ENCODE data around the gene PGPEP1. TPM values are rescaled to one million over a fixed set of nuclear protein-coding genes. Genes with fewer than 3 reads are reported as not detected.

Gene PGPEP1
- total RNA-seq, 2 experiments from 2014 or later, result 41.3 to 45.7 TPM

GRCh38 chr19:18300930-18301717 lies 39.3 kb upstream of the PGPEP1 start:
- H3K36me3 Mint-ChIP-seq, result peaks cover 25% of the 10 kb centered on the region
- POLR2A ChIA-PET, result interaction anchor here (5.3 to 10.4 kb wide), 3 partner anchors 9 to 20 kb away, joined by 248 to 846 read pairs (median 346); partner anchors contain the start of genes JUND and LSM4
- H3K4me1 Mint-ChIP-seq, result peaks cover 26% of the 10 kb centered on the region
- no peaks in the 10 kb centered on the region for H3K27me3 Mint-ChIP-seq
- peak overlapping the region; percentile 70 for H3K27ac Mint-ChIP-seq
- ATAC-seq (ENCODE audit: low read depth), result no peak
- no peak for DNase-seq
- H3K4me3 Mint-ChIP-seq, result no peak overlapping the region
- peaks cover 1% of the 10 kb centered on the region for H3K9me3 Mint-ChIP-seq

- Mint-ChIP-seq H3K36me3 (peaks cover 25% of the 10 kb centered on the region), H3K27ac (peak overlapping the region; percentile 70), H3K4me3 (peak overlapping the region; percentile 51), H3K27me3 (no peaks in the 10 kb centered on the region), H3K4me1 (peaks cover 26% of the 10 kb centered on the region), H3K9me3 (peaks cover 1% of the 10 kb centered on the region)
- ATAC-seq (ENCODE audit: low read depth), result no peak
- DNase-seq, result no peak
- POLR2A ChIA-PET, result interaction anchor here (5.3 to 10.4 kb wide), 3 partner anchors 10 to 21 kb away, joined by 248 to 846 read pairs (median 346); partner anchors contain the start of genes JUND and LSM4
These were observed 38.7 kb upstream of the PGPEP1 start for GRCh38 chr19:18301718-18302111.

GRCh38 chr19:18304208-18304457 lies 36.3 kb upstream of the PGPEP1 start:
- Mint-ChIP-seq H3K27ac (peak overlapping the region; percentile 93), H3K4me1 (peaks cover 30% of the 10 kb centered on the region), H3K27me3 (no peaks in the 10 kb centered on the region), H3K9me3 (no peaks in the 10 kb centered on the region), H3K36me3 (peaks cover 29% of the 10 kb centered on the region), H3K4me3 (peak overlapping the region; percentile 90)
- DNase-seq (peak; percentile 60), ATAC-seq (ENCODE audit: low read depth) (no peak)
- POLR2A ChIA-PET, result interaction anchor here (1.0 to 10.4 kb wide), 11 partner anchors 8 to 184 kb away, joined by 3 to 846 read pairs (median 9); partner anchors contain the start of genes IQCN, JUND, LSM4 and RAB3A

DNA sequence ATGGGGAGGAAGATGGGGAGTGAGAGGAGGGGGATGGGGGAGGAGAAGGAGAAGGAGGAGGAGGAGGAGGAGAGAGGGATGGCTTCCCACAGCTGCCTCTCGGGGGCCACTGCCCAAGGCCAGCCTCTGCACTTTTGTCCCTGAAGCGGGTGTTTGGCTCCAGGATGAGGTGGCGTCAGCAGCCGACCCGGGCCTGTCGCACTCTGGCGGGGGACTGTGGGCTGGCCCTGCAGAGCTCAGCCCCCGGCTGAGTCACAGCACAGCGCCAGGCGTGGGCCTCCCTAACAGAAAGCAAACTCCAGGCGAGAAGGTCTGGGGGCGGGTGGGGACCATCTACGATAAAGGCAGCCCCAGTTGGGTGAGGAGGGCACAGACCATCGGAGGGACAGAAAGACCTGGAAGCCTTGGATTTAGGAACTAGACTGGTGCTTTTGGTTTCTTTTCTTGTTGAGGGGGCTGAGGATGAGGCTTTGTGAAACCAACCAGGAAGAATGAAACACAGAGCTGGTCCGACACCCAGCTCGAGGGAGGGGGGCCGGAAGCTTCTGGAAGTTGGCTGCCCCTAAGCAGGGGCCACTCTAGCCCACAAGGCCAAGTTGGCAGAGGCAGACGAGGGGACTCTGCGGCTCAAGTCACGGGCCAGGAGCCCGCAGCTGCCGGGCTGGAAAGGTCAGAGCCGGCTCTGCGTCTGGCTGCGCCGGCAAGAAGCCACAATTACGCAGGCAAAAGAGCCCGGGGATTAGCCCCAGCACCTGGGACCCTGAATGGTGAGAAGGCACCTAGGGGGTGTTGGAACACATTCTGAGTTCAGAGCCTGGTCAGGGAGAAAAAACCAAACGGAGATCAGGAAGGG lies 35.7 kb upstream of the PGPEP1 start:
- POLR2A ChIA-PET, result interaction anchor here (0.8 to 10.4 kb wide), 17 partner anchors 8 to 303 kb away, joined by 3 to 846 read pairs (median 4); partner anchors contain the start of genes IQCN, JUND, LSM4 and RAB3A
- H3K4me3 Mint-ChIP-seq, result peak overlapping the region; percentile 90
- peaks cover 29% of the 10 kb centered on the region for H3K4me1 Mint-ChIP-seq
- H3K9me3 Mint-ChIP-seq, result no peaks in the 10 kb centered on the region
- no peaks in the 10 kb centered on the region for H3K27me3 Mint-ChIP-seq
- peak overlapping the region; percentile 93 for H3K27ac Mint-ChIP-seq
- ATAC-seq (ENCODE audit: low read depth) (peak; percentile 75), DNase-seq (peak; percentile 82)
- peaks cover 29% of the 10 kb centered on the region for H3K36me3 Mint-ChIP-seq

DNA sequence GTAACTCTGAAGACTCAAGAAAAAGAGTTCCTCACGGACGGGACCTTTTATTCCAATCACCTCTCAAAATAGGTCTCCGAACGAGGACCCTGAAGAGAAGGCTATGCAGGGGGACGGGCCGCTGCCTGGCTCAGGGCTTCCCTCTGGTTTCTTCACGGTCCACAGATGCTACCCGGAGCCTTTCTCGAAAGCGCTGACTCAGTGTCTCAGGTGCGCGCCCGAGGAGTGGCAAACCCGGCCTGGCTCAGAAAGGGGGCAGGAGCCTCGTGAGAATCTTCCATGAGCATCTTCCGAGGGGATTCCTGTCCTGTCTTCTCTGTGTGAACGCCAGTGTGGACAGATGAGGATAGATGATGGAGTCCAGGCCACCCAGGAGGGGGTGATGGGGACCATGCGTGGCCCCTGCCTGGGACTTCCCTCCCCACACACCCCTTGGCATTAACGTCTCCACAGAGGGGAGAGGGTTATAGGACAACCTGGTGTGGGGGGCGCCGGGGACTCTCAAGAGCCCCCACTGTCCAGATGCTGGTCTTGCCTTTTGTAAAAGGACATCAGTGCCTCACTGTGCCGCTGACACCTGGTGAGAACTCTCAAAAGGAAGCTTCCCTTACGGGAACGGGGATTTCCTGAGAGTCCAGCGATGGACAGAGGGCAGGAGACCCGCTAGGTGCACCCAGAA lies 34.0 kb upstream of the PGPEP1 start:
- no peak for ATAC-seq (ENCODE audit: low read depth)
- peak overlapping the region; percentile 93 for H3K27ac Mint-ChIP-seq
- POLR2A ChIA-PET, result interaction anchor here (0.8 to 17.4 kb wide), 9 partner anchors 11 to 114 kb away, joined by 3 to 1033 read pairs (median 67); partner anchors contain the start of genes IQCN, JUND and LSM4

DNA sequence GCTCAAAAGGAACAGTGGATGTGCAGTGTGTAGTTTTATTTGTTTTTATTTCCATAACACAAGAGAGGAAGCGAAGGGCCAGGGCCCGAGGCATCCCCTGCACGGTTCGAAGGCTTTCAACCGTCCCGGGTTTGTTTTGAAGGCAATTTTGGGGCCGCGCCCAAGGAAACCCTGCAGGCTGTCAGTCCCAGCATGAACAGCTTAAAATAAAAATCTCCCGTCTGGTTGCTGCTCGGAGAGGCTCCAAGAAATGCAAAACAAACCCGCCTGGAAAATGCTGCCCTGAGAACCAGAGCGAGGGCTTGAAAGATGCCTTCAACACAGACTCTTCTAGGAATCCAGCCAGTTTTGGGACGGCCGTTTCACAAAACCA lies 33.5 kb upstream of the PGPEP1 start:
- POLR2A ChIA-PET, result interaction anchor here (0.8 to 17.4 kb wide), 7 partner anchors 10 to 113 kb away, joined by 3 to 1033 read pairs (median 43); partner anchors contain the start of genes IQCN, JUND and LSM4
- Mint-ChIP-seq H3K4me1 (peaks cover 31% of the 10 kb centered on the region), H3K27ac (peak overlapping the region; percentile 93), H3K36me3 (peaks cover 38% of the 10 kb centered on the region), H3K27me3 (no peaks in the 10 kb centered on the region), H3K4me3 (peak overlapping the region; percentile 90), H3K9me3 (no peaks in the 10 kb centered on the region)
- no peak for ATAC-seq (ENCODE audit: low read depth)
- DNase-seq, result no peak

More for the DNA sequence above, 34.0 kb upstream of the PGPEP1 start:
- Mint-ChIP-seq H3K36me3 (peaks cover 38% of the 10 kb centered on the region), H3K27me3 (no peaks in the 10 kb centered on the region), H3K4me1 (peaks cover 34% of the 10 kb centered on the region), H3K9me3 (no peaks in the 10 kb centered on the region), H3K4me3 (peak overlapping the region; percentile 90)
- peak; percentile 45 for DNase-seq

GRCh38 chr19:18307271-18307681 lies 33.1 kb upstream of the PGPEP1 start:
- H3K4me3 Mint-ChIP-seq, result peak overlapping the region; percentile 90
- POLR2A ChIA-PET, result interaction anchor here (0.8 to 17.4 kb wide), 7 partner anchors 10 to 113 kb away, joined by 3 to 1033 read pairs (median 43); partner anchors contain the start of genes IQCN, JUND and LSM4
- H3K27ac Mint-ChIP-seq, result peak overlapping the region; percentile 93
- no peaks in the 10 kb centered on the region for H3K27me3 Mint-ChIP-seq
- no peaks in the 10 kb centered on the region for H3K9me3 Mint-ChIP-seq
- peaks cover 38% of the 10 kb centered on the region for H3K36me3 Mint-ChIP-seq
- ATAC-seq (ENCODE audit: low read depth), result no peak
- DNase-seq, result peak; percentile 61
- H3K4me1 Mint-ChIP-seq, result peaks cover 30% of the 10 kb centered on the region

DNA sequence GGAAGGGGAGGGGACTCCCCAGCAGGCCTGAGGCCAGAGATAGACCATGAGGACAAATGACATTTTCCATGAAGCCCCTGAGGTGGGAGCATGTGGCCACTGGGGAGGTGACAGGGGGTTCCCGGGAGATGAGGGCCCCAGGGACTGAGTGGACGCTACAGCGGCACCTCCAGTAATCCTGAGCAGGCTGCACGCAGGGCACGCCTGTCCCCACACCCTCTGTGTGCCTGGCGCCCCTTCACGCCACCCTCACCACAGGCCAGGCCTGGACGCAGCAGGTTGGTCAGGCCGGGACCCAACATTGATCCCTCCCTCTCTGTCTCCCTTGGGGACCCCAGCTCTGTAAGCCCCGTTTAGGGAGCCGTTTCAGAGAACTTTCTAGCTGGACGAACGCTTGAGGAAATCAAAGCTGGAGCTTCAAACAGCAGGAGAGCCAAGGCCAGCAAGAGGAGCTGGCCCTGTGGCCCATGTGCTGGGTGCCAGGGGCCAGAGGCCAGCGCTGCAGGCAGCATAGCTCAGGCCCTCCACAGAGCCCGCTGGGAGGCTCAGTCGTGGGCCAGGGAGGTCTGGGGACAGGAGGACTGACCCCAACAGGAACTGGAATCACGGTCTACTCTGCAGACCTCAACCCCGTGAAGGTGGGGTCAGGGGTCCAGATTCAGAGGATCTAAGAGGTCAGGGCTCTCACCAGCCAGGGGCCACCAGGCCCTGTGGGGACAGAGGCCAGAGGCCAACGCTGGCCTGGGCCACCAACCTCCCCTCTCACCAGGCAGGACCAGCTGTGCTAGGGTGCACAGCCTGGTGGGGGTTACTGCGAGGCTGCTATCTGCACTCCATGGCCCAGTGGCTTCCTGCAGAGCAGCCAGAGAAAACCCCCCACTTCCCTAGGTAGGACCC lies 32.1 kb upstream of the PGPEP1 start:
- no peak overlapping the region for H3K4me3 Mint-ChIP-seq
- no peaks in the 10 kb centered on the region for H3K9me3 Mint-ChIP-seq
- POLR2A ChIA-PET, result interaction anchor here (3.4 to 17.4 kb wide), 4 partner anchors 9 to 30 kb away, joined by 43 to 1033 read pairs (median 206); partner anchors contain the start of genes IQCN, JUND and LSM4
- H3K4me1 Mint-ChIP-seq, result peaks cover 29% of the 10 kb centered on the region
- peak overlapping the region; percentile 48 for H3K27ac Mint-ChIP-seq
- peak; percentile 39 for DNase-seq
- no peaks in the 10 kb centered on the region for H3K27me3 Mint-ChIP-seq
- peaks cover 44% of the 10 kb centered on the region for H3K36me3 Mint-ChIP-seq
- ATAC-seq (ENCODE audit: low read depth), result no peak

DNA sequence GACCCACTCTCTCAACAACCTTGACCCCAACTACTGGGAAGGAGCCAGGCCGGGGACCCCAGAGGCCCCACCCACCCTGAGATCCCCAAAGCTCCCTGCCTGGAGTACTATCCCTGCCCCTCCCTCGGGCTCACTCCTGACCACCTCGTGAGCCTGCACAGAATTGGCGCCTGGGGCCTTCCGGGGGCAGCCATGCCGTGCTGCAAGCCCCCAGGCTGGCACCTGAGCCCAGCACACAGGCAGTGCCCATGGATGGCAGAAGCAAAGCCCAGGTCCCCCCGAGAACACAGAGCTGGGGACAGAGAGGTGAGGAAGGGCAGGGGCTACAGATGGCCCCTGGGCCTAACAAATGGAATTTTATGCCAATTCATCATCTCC lies 31.5 kb upstream of the PGPEP1 start:
- POLR2A ChIA-PET, result interaction anchor here (3.4 to 17.4 kb wide), 4 partner anchors 8 to 31 kb away, joined by 43 to 1033 read pairs (median 206); partner anchors contain the start of genes IQCN, JUND and LSM4
- Mint-ChIP-seq H3K36me3 (peaks cover 43% of the 10 kb centered on the region), H3K27ac (peak overlapping the region; percentile 51), H3K4me1 (peaks cover 27% of the 10 kb centered on the region), H3K4me3 (no peak overlapping the region), H3K9me3 (no peaks in the 10 kb centered on the region), H3K27me3 (no peaks in the 10 kb centered on the region)
- no peak for ATAC-seq (ENCODE audit: low read depth)
- DNase-seq, result peak; percentile 33

GRCh38 chr19:18309525-18310064 lies 30.8 kb upstream of the PGPEP1 start:
- no peak overlapping the region for H3K27ac Mint-ChIP-seq
- no peak overlapping the region for H3K4me3 Mint-ChIP-seq
- H3K36me3 Mint-ChIP-seq, result peaks cover 41% of the 10 kb centered on the region
- ATAC-seq (ENCODE audit: low read depth) (no peak), DNase-seq (peak; percentile 35)
- no peaks in the 10 kb centered on the region for H3K9me3 Mint-ChIP-seq
- POLR2A ChIA-PET, result interaction anchor here (1.2 to 17.4 kb wide), 5 partner anchors 8 to 32 kb away, joined by 5 to 1033 read pairs (median 67); partner anchors contain the start of genes IQCN, JUND and LSM4
- peaks cover 29% of the 10 kb centered on the region for H3K4me1 Mint-ChIP-seq
- H3K27me3 Mint-ChIP-seq, result no peaks in the 10 kb centered on the region

DNA sequence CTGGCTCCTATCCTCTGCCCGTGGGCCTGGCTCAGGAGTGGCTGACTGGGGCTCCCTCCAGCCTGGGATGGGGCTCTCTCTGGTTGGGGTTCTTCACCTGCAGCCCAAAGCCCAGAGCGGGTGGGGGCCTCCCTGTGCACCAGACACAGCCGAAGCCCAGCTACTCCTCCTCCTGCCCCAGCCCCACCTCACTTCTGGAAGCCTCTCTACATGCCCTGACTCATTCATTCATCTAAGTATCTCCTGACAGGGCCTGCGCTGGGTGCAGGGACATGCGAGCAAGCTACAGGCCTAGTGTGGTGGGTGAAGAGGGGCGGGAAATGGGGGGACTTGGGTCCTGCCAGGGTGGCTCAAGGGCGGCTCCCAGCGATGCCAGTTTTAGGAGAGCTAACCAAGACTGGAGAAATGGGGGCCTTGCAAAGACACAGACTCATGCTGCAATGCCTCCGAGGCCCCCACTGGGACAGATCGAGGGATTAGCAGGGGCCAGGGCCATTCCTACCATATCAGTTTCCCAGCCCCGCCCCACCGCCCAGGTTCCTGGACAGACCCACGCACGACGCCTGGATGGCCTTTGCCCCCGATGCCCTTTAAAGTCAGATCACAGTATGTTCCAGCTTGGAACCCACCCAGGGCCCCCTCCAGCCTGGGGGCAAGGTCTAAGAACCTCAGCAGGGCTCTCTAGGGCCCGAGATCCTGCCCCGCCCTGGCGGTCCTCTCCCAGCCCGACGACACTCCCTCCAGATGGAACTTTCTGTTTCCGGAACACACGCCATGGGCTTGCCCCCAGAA lies 30.1 kb upstream of the PGPEP1 start:
- ATAC-seq (ENCODE audit: low read depth), result no peak
- Mint-ChIP-seq H3K9me3 (no peaks in the 10 kb centered on the region), H3K27me3 (no peaks in the 10 kb centered on the region), H3K36me3 (peaks cover 36% of the 10 kb centered on the region), H3K4me3 (no peak overlapping the region), H3K27ac (peak overlapping the region; percentile 12), H3K4me1 (peaks cover 26% of the 10 kb centered on the region)
- POLR2A ChIA-PET, result interaction anchor here (0.5 to 17.4 kb wide), 5 partner anchors 8 to 33 kb away, joined by 5 to 1033 read pairs (median 5); partner anchors contain the start of genes IQCN, JUND and LSM4
- peak; percentile 40 for DNase-seq

Data from activated naive CD8-positive, alpha-beta T cell treated with anti-CD3 and anti-CD28 coated beads, Interleukin-2, amount 10 ng/mL, durations not matched to agents 7 days and 5 days (primary cell).